Mononuclear cell (primary cell): ENCODE measurements around the gene NCR2. TPM values are rescaled to one million over a fixed set of nuclear protein-coding genes. Genes with fewer than 3 reads are reported as not detected.
"Not testable (repeated sequence)": the region's sequence is repeated elsewhere in the genome, so short reads cannot be mapped to it uniquely, and the experiment has no call there.

ENCODE experiments used
- H3K27me3 ChIP-seq: 2 replicates; pipeline ENCODE4 v1.6.0; 2011; ENCODE audit warnings: low read length, control low read depth; ENCODE audit not compliant: insufficient read depth
- H3K4me1 ChIP-seq: 2 replicates; pipeline ENCODE4 v1.5.1; 2011; ENCODE audit warnings: mild to moderate bottlenecking, low read length, control low read depth; ENCODE audit not compliant: insufficient read depth
- H3K4me3 ChIP-seq: 2 replicates; pipeline ENCODE4 v1.5.1; 2011; ENCODE audit warnings: mild to moderate bottlenecking, low read length, moderate library complexity
- H3K9me3 ChIP-seq: 2 replicates; pipeline ENCODE4 v1.5.1; 2011; ENCODE audit warnings: low read depth, mild to moderate bottlenecking, control low read depth, low read length
- total RNA-seq: library from RNA; depleted of rRNA; stranded (reverse); fragments of >200 nt; gene quantifications from one replicate; pipeline ENCODE4 v1.2.3, GENCODE V29; 2012

Gene NCR2
- total RNA-seq = not detected

DNA sequence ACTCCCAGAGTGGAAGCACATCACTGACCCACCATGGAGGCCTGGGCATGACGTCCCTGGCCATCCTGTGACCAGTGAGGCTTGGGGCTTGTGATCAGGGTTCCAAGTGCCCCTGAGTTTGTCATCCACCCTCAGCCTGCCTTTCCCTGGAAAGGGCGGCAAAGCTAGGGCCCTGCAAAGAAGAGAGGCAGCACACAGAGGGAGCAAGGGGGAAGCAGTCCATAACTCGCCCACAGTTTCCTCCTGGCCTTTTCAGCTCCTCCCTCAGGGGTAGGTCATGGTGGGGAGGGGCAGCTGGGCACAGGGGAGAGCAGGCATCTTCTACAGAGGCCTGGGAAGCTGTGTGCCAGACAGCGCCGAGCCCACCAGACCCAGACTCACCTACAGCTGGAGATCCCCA, at the start of gene NCR2:
Gene NCR2, plus strand, starts transcription at position 313 of the 400 bp plus-strand sequence. CDS start 269 bp downstream, outside the sequence.
- no peaks in the 10 kb centered on the region for H3K27me3 ChIP-seq
- H3K9me3 ChIP-seq = no peaks in the 10 kb centered on the region
- no peak within 1 kb of the TSS for H3K4me3 ChIP-seq
- H3K4me1 ChIP-seq = peaks cover 36% of the 10 kb centered on the region

- Histone ChIP-seq H3K4me3 (peak within 1 kb of the TSS; percentile 30), H3K9me3 (no peaks in the 10 kb centered on the region), H3K4me1 (peaks cover 40% of the 10 kb centered on the region), H3K27me3 (no peaks in the 10 kb centered on the region)
Observed at GRCh38 chr6:41286544-41287346, 48.7 kb upstream of the NCR2 start, which contains the start of gene TREM1. TREM1 (minus strand) TSS chr6:41286682; CDS start chr6:41286655, 27 bp downstream.

GRCh38 chr6:41288030-41288753, 47.2 kb upstream of the NCR2 start:
- Histone ChIP-seq H3K4me3 (no peak overlapping the region), H3K9me3 (no peaks in the 10 kb centered on the region), H3K4me1 (peaks cover 36% of the 10 kb centered on the region), H3K27me3 (no peaks in the 10 kb centered on the region)

DNA sequence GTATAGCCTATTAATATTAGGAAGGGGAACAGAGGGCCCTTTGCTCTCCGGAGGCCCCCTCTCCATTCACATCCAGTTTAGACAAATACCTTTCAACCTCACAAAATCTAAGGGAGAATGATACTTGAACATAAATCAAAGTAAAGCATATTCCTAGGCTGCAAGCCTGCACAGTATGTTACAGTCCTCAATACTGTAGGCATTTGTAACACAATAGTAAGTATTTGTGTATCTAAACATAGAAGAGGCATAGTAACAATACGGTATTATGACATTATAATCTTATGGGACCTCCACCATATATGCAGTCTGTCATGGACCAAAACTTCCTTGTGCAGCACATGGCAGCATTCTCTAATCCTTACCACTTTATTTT, 46.7 kb upstream of the NCR2 start:
- H3K4me1 ChIP-seq = peaks cover 36% of the 10 kb centered on the region
- H3K9me3 ChIP-seq = no peaks in the 10 kb centered on the region
- H3K27me3 ChIP-seq = no peaks in the 10 kb centered on the region
- H3K4me3 ChIP-seq = no peak overlapping the region

DNA sequence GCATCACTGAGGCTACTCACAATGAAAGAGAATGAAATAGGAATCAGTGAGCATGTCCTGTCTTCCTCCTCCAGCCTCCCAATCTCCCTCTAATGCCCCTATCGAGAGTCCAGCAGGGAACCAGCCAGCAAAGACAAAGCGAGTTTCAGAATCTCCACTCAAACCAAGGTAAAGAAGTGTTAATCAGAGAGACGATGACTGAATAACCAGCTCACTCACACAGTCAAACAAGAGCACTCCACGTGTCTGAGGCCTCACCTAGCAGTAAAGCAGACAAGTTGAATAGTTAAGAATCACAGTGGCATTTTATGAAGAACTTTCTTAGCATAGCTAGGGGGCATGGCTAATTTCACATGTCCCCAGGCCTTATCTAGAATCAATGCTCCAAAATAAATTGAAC, 45.6 kb upstream of the NCR2 start:
- H3K9me3 ChIP-seq = no peaks in the 10 kb centered on the region
- H3K27me3 ChIP-seq = no peaks in the 10 kb centered on the region
- H3K4me1 ChIP-seq = peaks cover 29% of the 10 kb centered on the region
- H3K4me3 ChIP-seq = no peak overlapping the region

DNA sequence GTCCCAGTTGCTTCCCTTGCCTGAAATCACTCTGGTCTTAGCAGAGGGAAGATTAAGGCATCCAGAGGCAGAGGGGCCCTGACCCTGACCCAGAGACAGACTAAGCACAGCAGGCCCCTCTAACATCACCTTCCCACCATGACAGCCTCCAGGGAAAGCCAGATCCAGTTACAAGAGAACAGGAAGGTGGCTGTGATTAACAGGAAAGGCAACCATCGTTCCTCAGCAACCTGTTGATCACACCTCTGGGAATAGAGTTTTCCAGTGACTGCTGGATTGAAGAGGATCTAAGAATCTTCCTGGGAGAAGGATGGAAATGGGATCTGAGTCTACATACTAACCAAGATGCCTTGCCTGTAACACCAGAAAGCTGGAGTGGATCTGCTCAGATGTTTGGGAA, 43.7 kb upstream of the NCR2 start:
- Histone ChIP-seq H3K9me3 (no peaks in the 10 kb centered on the region), H3K27me3 (no peaks in the 10 kb centered on the region), H3K4me3 (no peak overlapping the region), H3K4me1 (peaks cover 16% of the 10 kb centered on the region)

GRCh38 chr6:41294214-41294872, 41.1 kb upstream of the NCR2 start:
- H3K9me3 ChIP-seq = no peaks in the 10 kb centered on the region
- no peaks in the 10 kb centered on the region for H3K27me3 ChIP-seq
- H3K4me1 ChIP-seq = peaks cover 15% of the 10 kb centered on the region
- no peak overlapping the region for H3K4me3 ChIP-seq

DNA sequence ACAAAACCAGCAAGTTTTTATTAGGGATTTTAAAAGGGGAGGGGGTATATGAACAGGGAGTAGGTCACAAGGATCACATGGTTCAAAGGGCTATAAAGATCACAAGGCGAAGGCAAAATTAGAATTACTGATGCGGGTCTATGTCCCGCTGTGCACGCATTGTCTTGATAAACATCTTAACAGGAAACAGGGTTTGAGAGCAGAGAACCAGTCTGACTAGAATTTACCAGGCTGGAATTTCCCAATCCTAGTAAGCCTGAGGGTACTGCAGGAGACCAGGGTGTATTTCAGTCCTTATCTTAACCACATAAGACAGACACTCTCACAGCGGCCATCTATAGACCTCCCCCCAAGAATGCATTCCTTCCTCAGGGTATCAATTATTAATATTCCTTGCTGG, 38.2 kb upstream of the NCR2 start:
- H3K4me3 ChIP-seq, H3K9me3 ChIP-seq, H3K27me3 ChIP-seq: not testable (repeated sequence)
- H3K4me1 ChIP-seq = peaks cover 17% of the 10 kb centered on the region

GRCh38 chr6:41298785-41299502, 36.5 kb upstream of the NCR2 start:
- H3K4me3 ChIP-seq = no peak overlapping the region
- H3K9me3 ChIP-seq = no peaks in the 10 kb centered on the region
- H3K4me1 ChIP-seq = peaks cover 26% of the 10 kb centered on the region
- H3K27me3 ChIP-seq = no peaks in the 10 kb centered on the region

GRCh38 chr6:41302638-41303037, 32.8 kb upstream of the NCR2 start:
- Histone ChIP-seq H3K27me3 (no peaks in the 10 kb centered on the region), H3K9me3 (no peaks in the 10 kb centered on the region), H3K4me1 (peaks cover 26% of the 10 kb centered on the region), H3K4me3 (no peak overlapping the region)

DNA sequence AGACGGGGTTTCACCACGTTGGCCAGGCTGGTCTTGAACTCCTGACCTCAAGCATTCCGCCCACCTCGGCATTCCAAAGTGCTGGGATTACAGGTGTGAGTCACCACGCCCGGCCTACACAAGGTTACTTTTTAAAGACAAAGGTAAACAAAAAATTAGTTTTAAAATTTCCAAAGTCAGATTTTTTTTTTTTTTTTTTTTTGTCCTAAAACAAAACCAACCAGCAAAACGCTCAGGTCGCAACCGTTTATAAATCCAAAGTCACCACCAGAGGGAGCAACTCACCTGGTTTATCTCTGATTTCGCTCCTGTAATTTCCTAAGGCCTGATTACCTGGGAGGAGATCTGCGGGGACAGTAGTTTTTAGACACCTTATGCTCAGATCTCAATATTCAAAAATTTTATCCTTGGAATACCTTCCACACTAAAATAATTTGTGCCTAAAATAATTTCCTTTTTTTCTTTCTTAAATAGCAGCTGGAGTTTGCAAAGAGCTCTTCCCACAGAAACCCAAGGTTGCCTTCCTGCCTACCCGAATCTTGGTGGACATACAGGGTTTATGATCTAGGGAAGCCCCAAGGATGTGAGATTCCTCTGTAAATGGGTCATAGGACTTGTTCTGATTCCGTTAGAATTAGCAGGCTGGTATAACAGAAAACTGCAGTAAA, 29.1 kb upstream of the NCR2 start:
- Histone ChIP-seq H3K9me3 (no peaks in the 10 kb centered on the region), H3K4me3 (no peak overlapping the region), H3K4me1 (peaks cover 11% of the 10 kb centered on the region), H3K27me3 (no peaks in the 10 kb centered on the region)

DNA sequence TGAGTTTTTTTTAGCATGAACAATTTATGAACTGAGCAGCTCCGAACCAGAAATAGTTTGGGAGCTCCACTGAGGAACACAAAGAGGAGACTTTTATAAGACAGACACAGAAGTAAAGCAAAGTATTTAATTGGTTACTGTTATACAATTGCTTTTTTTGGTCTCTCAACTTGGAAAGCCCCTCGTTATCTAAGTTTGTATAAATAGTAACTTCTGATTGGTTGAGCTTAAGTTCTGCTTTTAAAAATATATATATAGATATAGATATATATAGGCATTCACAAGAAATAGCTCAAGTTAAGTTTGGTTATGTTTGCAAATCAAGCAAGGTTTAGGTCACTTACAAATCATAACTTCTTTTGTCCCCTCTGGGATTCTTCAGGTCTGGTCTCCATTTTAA, 20.2 kb upstream of the NCR2 start:
- no peak overlapping the region for H3K4me3 ChIP-seq
- peaks cover 17% of the 10 kb centered on the region for H3K4me1 ChIP-seq
- no peaks in the 10 kb centered on the region for H3K9me3 ChIP-seq
- peaks cover 36% of the 10 kb centered on the region for H3K27me3 ChIP-seq

- H3K27me3 ChIP-seq = peaks cover 36% of the 10 kb centered on the region
- no peaks in the 10 kb centered on the region for H3K9me3 ChIP-seq
- no peak overlapping the region for H3K4me3 ChIP-seq
- H3K4me1 ChIP-seq = peaks cover 17% of the 10 kb centered on the region
Observed at GRCh38 chr6:41315943-41316620, 19.3 kb upstream of the NCR2 start.

- H3K4me3 ChIP-seq = no peak overlapping the region
- peaks cover 17% of the 10 kb centered on the region for H3K4me1 ChIP-seq
- H3K27me3 ChIP-seq = peaks cover 36% of the 10 kb centered on the region
- no peaks in the 10 kb centered on the region for H3K9me3 ChIP-seq
Observed at GRCh38 chr6:41318261-41318653, 17.2 kb upstream of the NCR2 start.
